Measurements from ENCODE around the gene TCF19. TPM values are rescaled to one million over a fixed set of nuclear protein-coding genes. Genes with fewer than 3 reads are reported as not detected.

The TCF19 gene
- 47.5 and 48.2 TPM in 2 replicates for total RNA-seq (2014; rRNA removed; shearing (Covaris generic))

- peak; percentile 100 for DNase-seq (ENCODE audit: low read depth)
These were observed at the start of gene TCF19 for GRCh38 chr6:31158140-31158862. TSS of gene TCF19 (plus strand) at chr6:31158589. CDS start at chr6:31159470, 881 bp downstream.

GRCh38 chr6:31110825-31111582 lies 47.4 kb upstream of the TCF19 start:
- no peak for DNase-seq (ENCODE audit: low read depth)

- DNase-seq (ENCODE audit: low read depth), result no peak
These were observed 46.7 kb upstream of the TCF19 start for GRCh38 chr6:31111712-31112111.

GRCh38 chr6:31112478-31112877 lies 45.9 kb upstream of the TCF19 start, which contains the start of gene C6orf15:
TSS of gene C6orf15 (minus strand) at chr6:31112575. CDS start at chr6:31112555, 20 bp downstream.
- DNase-seq (ENCODE audit: low read depth), result no peak

- DNase-seq (ENCODE audit: low read depth), result peak; percentile 43
These were observed 44.4 kb upstream of the TCF19 start for GRCh38 chr6:31113861-31114540.

GRCh38 chr6:31114541-31114878 lies 43.9 kb upstream of the TCF19 start, which contains the start of gene PSORS1C1:
TSS of gene PSORS1C1 (plus strand) at chr6:31114800. CDS start at chr6:31129633, 14,833 bp downstream.
- peak; percentile 98 for DNase-seq (ENCODE audit: low read depth)

- peak; percentile 71 for DNase-seq (ENCODE audit: low read depth)
These were observed 43.2 kb upstream of the TCF19 start for GRCh38 chr6:31114970-31115849.

- DNase-seq (ENCODE audit: low read depth), result no peak
These were observed 42.3 kb upstream of the TCF19 start for GRCh38 chr6:31115941-31116560.

GRCh38 chr6:31116661-31117385 lies 41.6 kb upstream of the TCF19 start:
- DNase-seq (ENCODE audit: low read depth), result no peak

GRCh38 chr6:31118178-31118577 lies 40.2 kb upstream of the TCF19 start:
- no peak for DNase-seq (ENCODE audit: low read depth)

- no peak for DNase-seq (ENCODE audit: low read depth)
These were observed 38.1 kb upstream of the TCF19 start, which contains the start of gene CDSN for GRCh38 chr6:31120151-31120915. TSS of gene CDSN (minus strand) at chr6:31120446. CDS start at chr6:31120419, 27 bp downstream.

GRCh38 chr6:31121131-31121790 lies 37.1 kb upstream of the TCF19 start:
- no peak for DNase-seq (ENCODE audit: low read depth)

GRCh38 chr6:31122791-31123706 lies 35.3 kb upstream of the TCF19 start:
- peak; percentile 93 for DNase-seq (ENCODE audit: low read depth)

- DNase-seq (ENCODE audit: low read depth), result peak; percentile 71
These were observed 33.2 kb upstream of the TCF19 start for GRCh38 chr6:31125162-31125561.

- DNase-seq (ENCODE audit: low read depth), result peak; percentile 71
These were observed 32.6 kb upstream of the TCF19 start for GRCh38 chr6:31125586-31126363.

- no peak for DNase-seq (ENCODE audit: low read depth)
These were observed 31.8 kb upstream of the TCF19 start for GRCh38 chr6:31126396-31127175.
